DOHH2 (cell line): ENCODE results near the gene RASSF9.

ENCODE experiments used
- H3F3A ChIP-seq: fragments of 200-600 bp; sonication (generic), shearing (Covaris generic); 2 replicates; pipeline ENCODE4 v1.6.0; 2016; ENCODE audit warnings: antibody characterized with exemption, mild to moderate bottlenecking; ENCODE audit not compliant: control insufficient read depth, insufficient read depth
- H3K27ac ChIP-seq: fragments of 200-600 bp; sonication (generic); 2 replicates; pipeline ENCODE4 v1.5.1; 2014; ENCODE audit warnings: low read depth, mild to moderate bottlenecking, low read length, moderate library complexity
- H3K27me3 ChIP-seq: fragments of 200-600 bp; sonication (generic); 2 replicates; pipeline ENCODE4 v1.6.1; 2014; ENCODE audit warnings: mild to moderate bottlenecking, low read length, mixed read lengths; ENCODE audit not compliant: control insufficient read depth
- H3K36me3 ChIP-seq: fragments of 200-600 bp; sonication (generic); 2 replicates; pipeline ENCODE4 v1.6.1; 2014; ENCODE audit warnings: mild to moderate bottlenecking, low read length, moderate library complexity, mixed read lengths; ENCODE audit not compliant: control insufficient read depth
- H3K4me1 ChIP-seq: fragments of 200-600 bp; sonication (generic); 2 replicates; pipeline ENCODE4 v1.6.1; 2014; ENCODE audit warnings: mild to moderate bottlenecking, low read length, mixed read lengths; ENCODE audit not compliant: control insufficient read depth
- H3K4me2 ChIP-seq: fragments of 200-600 bp; sonication (generic); 2 replicates; pipeline ENCODE4 v1.6.0; 2014; ENCODE audit warnings: mild to moderate bottlenecking, low read length, moderate library complexity
- H3K4me3 ChIP-seq: fragments of 200-600 bp; sonication (generic); 2 replicates; pipeline ENCODE4 v1.5.1; 2014; ENCODE audit warnings: mild to moderate bottlenecking, low read length, mixed read lengths
- H3K79me2 ChIP-seq: fragments of 200-600 bp; sonication (generic); 2 replicates; pipeline ENCODE4 v1.6.1; 2014; ENCODE audit warnings: mild to moderate bottlenecking, low read length, mixed read lengths; ENCODE audit not compliant: control insufficient read depth
- H3K9me2 ChIP-seq: fragments of 200-600 bp; sonication (generic); replicated peaks from 2 replicates; pipeline ENCODE4 v1.6.1; 2014; ENCODE audit warnings: mild to moderate bottlenecking, low read length, mixed read lengths; ENCODE audit not compliant: control insufficient read depth
- H3K9me3 ChIP-seq: fragments of 200-600 bp; sonication (generic); 2 replicates; pipeline ENCODE4 v1.6.1; 2014; ENCODE audit warnings: antibody characterized with exemption, low read length, mixed read lengths; ENCODE audit not compliant: control insufficient read depth, insufficient read depth
- H4K20me1 ChIP-seq: fragments of 200-600 bp; sonication (generic); 2 replicates; pipeline ENCODE4 v1.6.0; 2014; ENCODE audit warnings: low read depth, mild to moderate bottlenecking, antibody characterized with exemption, low read length, moderate library complexity; ENCODE audit not compliant: control insufficient read depth, insufficient read depth
- EZH2phosphoT487 ChIP-seq: fragments of 200-600 bp; sonication (generic); IDR thresholded peaks from 2 replicates; pipeline ENCODE4 v1.6.1; 2017; ENCODE audit warnings: borderline replicate concordance, mild to moderate bottlenecking, antibody characterized with exemption, low read length, moderate library complexity, mixed read lengths
- TF ChIP-seq, protein P1 (sequence below): fragments of 200-600 bp; sonication (generic); IDR thresholded peaks from one replicate; pipeline ENCODE4 v1.5.1; 2014; ENCODE audit warnings: antibody characterized with exemption, mild to moderate bottlenecking, low read depth, low read length; ENCODE audit not compliant: poor library complexity, severe bottlenecking

Gene RASSF9

GRCh38 chr12:85828576-85828975, 7.6 kb downstream of the RASSF9 start:
- Histone ChIP-seq H3K9me3 (no peaks in the 10 kb centered on the region), H3K4me1 (no peaks in the 10 kb centered on the region), H3K4me2 (no peak overlapping the region), H3K27me3 (no peaks in the 10 kb centered on the region), H3K9me2 (no peaks in the 10 kb centered on the region), H3K27ac (no peak overlapping the region), H3K36me3 (no peaks in the 10 kb centered on the region), H3F3A (no peaks in the 10 kb centered on the region), H3K79me2 (no peaks in the 10 kb centered on the region), H4K20me1 (no peaks in the 10 kb centered on the region), H3K4me3 (no peak overlapping the region)
- TF ChIP-seq, protein P1, sequence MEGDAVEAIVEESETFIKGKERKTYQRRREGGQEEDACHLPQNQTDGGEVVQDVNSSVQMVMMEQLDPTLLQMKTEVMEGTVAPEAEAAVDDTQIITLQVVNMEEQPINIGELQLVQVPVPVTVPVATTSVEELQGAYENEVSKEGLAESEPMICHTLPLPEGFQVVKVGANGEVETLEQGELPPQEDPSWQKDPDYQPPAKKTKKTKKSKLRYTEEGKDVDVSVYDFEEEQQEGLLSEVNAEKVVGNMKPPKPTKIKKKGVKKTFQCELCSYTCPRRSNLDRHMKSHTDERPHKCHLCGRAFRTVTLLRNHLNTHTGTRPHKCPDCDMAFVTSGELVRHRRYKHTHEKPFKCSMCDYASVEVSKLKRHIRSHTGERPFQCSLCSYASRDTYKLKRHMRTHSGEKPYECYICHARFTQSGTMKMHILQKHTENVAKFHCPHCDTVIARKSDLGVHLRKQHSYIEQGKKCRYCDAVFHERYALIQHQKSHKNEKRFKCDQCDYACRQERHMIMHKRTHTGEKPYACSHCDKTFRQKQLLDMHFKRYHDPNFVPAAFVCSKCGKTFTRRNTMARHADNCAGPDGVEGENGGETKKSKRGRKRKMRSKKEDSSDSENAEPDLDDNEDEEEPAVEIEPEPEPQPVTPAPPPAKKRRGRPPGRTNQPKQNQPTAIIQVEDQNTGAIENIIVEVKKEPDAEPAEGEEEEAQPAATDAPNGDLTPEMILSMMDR, result no peak
- TF ChIP-seq EZH2phosphoT487, result no peak

DNA sequence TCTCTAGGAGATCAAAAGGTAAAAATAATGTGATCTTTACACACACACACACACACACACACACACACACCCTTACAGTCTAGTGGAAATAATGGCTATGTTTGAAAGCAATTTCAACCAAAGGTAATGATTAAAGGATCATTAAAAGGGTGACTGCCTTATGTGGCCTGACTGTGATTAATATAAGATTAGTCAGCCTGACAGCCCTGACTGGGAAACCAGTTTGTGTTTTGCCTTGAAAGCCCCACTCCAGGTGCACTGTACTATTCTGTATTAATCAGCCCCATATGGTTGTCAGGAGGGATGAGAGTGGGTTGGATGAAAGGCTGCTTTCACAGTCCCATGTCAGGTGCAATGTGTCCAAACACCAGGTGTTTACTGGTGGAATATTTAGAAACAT, 10.5 kb downstream of the RASSF9 start:
- TF ChIP-seq, protein P1, result no peak
- TF ChIP-seq EZH2phosphoT487, result no peak
- Histone ChIP-seq H3F3A (no peaks in the 10 kb centered on the region), H3K79me2 (no peaks in the 10 kb centered on the region), H3K9me2 (no peaks in the 10 kb centered on the region), H3K4me1 (no peaks in the 10 kb centered on the region), H3K4me3 (no peak overlapping the region), H3K36me3 (no peaks in the 10 kb centered on the region), H4K20me1 (no peaks in the 10 kb centered on the region), H3K27ac (no peak overlapping the region), H3K27me3 (no peaks in the 10 kb centered on the region), H3K9me3 (no peaks in the 10 kb centered on the region), H3K4me2 (no peak overlapping the region)

DNA sequence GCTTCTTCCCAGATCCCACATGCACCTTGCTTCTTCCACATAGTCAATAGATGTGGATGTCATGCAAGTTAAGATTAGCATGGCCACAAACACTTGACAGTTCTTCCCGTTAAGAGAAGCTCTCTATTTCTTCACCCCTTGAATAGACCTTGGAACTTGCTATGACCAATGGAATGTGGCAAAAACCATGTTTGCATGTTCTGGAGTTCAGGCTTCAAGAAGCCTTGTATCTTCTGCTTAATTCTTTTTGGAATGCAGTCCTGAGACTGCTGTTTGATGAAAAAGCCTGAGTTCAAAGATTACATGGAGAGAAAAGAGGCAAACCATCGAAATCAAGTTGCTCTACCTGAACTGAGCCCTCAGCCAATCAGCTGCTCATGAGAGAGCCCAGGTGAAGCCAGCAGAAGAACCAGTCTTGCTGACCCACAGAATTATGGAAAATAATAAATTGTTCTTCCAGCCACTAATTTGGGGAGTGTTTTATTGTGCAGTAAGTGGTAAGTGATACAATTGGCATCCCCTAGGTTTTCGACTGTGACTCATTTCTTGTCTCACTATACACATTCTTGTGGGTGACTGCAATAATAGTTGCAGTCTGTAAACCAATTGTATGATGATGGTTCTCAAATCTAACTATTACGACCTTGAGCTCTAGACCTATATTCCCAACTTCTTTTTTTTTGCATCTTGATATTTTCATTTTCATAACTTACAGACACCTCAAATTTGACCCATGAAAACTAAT, 12.6 kb downstream of the RASSF9 start:
- TF ChIP-seq, protein P1, result no peak
- TF ChIP-seq EZH2phosphoT487, result no peak
- no peak overlapping the region for H3K4me2 ChIP-seq
- no peak overlapping the region for H3K4me3 ChIP-seq

More for the DNA sequence above, 12.6 kb downstream of the RASSF9 start:
- no peaks in the 10 kb centered on the region for H3K79me2 ChIP-seq
- H4K20me1 ChIP-seq, result no peaks in the 10 kb centered on the region
- no peaks in the 10 kb centered on the region for H3K27me3 ChIP-seq
- H3K4me1 ChIP-seq, result no peaks in the 10 kb centered on the region
- no peaks in the 10 kb centered on the region for H3K9me3 ChIP-seq
- H3K9me2 ChIP-seq, result no peaks in the 10 kb centered on the region
- no peaks in the 10 kb centered on the region for H3F3A ChIP-seq
- no peak overlapping the region for H3K27ac ChIP-seq
- no peaks in the 10 kb centered on the region for H3K36me3 ChIP-seq
